ENCODE data around the gene PREPL. TPM values are rescaled to one million over a fixed set of nuclear protein-coding genes. Genes with fewer than 3 reads are reported as not detected.
A peak's percentile ranks its signal among the peaks of the same experiment; 100 is the strongest.
"Not testable (repeated sequence)": the region's sequence is repeated elsewhere in the genome, so short reads cannot be mapped to it uniquely, and the experiment has no call there.

Gene PREPL
- polyA plus RNA-seq, 1 donor from 2014 or later, result 13.1 TPM

DNA sequence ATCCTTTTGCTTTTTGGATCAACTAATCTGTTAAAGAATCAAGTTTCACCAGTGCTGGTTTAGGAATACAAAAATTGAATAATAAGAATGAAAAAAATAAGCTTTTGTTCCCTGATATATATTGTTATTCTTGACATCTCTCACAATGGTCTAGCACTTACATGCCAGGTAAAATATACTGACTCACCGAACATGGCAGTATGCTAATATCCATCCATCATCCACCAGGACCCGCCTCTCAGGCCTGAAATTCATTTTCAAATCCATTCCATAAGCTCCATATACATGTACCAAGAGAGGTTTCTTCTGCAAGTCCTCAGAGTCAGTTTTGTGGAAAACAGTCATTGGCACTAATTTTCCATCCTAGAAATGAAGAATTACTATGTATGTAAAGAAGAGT lies 32.5 kb downstream of the PREPL start:
- no peak overlapping the region for H3K4me3 Mint-ChIP-seq
- H3K4me1 Mint-ChIP-seq, result no peaks in the 10 kb centered on the region
- H3K36me3 Mint-ChIP-seq, result peaks cover 13% of the 10 kb centered on the region
- H3K27me3 Mint-ChIP-seq, result no peaks in the 10 kb centered on the region
- H3K27ac Mint-ChIP-seq, result peak overlapping the region in 1 of 3 donors; percentile 4
- no peaks in the 10 kb centered on the region for H3K9me3 Mint-ChIP-seq

- no peak overlapping the region for H3K4me3 Mint-ChIP-seq
- no peaks in the 10 kb centered on the region for H3K4me1 Mint-ChIP-seq
- H3K9me3 Mint-ChIP-seq, result no peaks in the 10 kb centered on the region
- no peak overlapping the region for H3K27ac Mint-ChIP-seq
- H3K27me3 Mint-ChIP-seq, result no peaks in the 10 kb centered on the region
- H3K36me3 Mint-ChIP-seq, result peaks cover 21% of the 10 kb centered on the region
Observed at GRCh38 chr2:44326548-44327264, 34.6 kb downstream of the PREPL start.

DNA sequence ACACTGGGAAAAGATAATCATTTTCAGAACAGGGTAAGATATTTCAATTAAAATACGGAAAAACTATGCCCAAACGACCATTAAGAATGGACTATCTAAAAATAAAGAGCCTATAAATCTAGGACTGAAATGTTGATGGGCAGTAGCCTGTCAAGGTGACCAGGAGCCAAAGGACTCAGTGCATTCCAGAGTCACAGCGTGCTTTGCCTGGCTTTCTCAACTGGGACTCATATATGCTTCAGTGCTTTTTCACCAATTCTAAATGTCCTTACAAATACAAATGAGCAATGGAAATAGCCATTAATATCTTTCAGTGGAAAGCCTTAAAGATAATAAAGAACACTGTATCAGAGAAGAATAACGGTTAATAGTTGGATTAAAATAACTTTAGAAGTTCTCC lies 35.4 kb downstream of the PREPL start:
- peaks cover 19% of the 10 kb centered on the region for H3K36me3 Mint-ChIP-seq
- H3K4me1 Mint-ChIP-seq, result no peaks in the 10 kb centered on the region
- no peaks in the 10 kb centered on the region for H3K27me3 Mint-ChIP-seq
- no peak overlapping the region for H3K4me3 Mint-ChIP-seq
- H3K9me3 Mint-ChIP-seq, result no peaks in the 10 kb centered on the region
- no peak overlapping the region for H3K27ac Mint-ChIP-seq

GRCh38 chr2:44324971-44325426 lies 36.3 kb downstream of the PREPL start:
- Mint-ChIP-seq H3K27ac (no peak overlapping the region), H3K9me3 (no peaks in the 10 kb centered on the region), H3K27me3 (no peaks in the 10 kb centered on the region), H3K4me3 (no peak overlapping the region), H3K4me1 (no peaks in the 10 kb centered on the region), H3K36me3 (peaks cover 19% of the 10 kb centered on the region)

- H3K36me3 Mint-ChIP-seq, result peaks cover 29% of the 10 kb centered on the region
- no peak overlapping the region for H3K27ac Mint-ChIP-seq
- H3K4me3 Mint-ChIP-seq, result no peak overlapping the region
- H3K9me3 Mint-ChIP-seq, result peaks cover 0 to under 1% (median 0%) of the 10 kb centered on the region in 3 donors
- H3K27me3 Mint-ChIP-seq, result no peaks in the 10 kb centered on the region
- H3K4me1 Mint-ChIP-seq, result no peaks in the 10 kb centered on the region
Observed at GRCh38 chr2:44321360-44321759, 39.9 kb downstream of the PREPL start.

GRCh38 chr2:44320832-44321231 lies 40.5 kb downstream of the PREPL start:
- H3K36me3 Mint-ChIP-seq, result peaks cover 34% of the 10 kb centered on the region
- H3K9me3 Mint-ChIP-seq, result peaks cover 0 to 2% (median 0%) of the 10 kb centered on the region in 3 donors
- H3K4me1 Mint-ChIP-seq, result no peaks in the 10 kb centered on the region
- no peak overlapping the region for H3K27ac Mint-ChIP-seq
- no peak overlapping the region for H3K4me3 Mint-ChIP-seq
- H3K27me3 Mint-ChIP-seq, result no peaks in the 10 kb centered on the region

- Mint-ChIP-seq H3K4me3 (no peak overlapping the region), H3K36me3 (peaks cover 35% of the 10 kb centered on the region), H3K4me1 (no peaks in the 10 kb centered on the region), H3K9me3 (peaks cover 3 to 14% (median 4%) of the 10 kb centered on the region in 3 donors), H3K27ac (no peak overlapping the region), H3K27me3 (no peaks in the 10 kb centered on the region)
Observed at GRCh38 chr2:44315945-44316344, 45.3 kb downstream of the PREPL start.

DNA sequence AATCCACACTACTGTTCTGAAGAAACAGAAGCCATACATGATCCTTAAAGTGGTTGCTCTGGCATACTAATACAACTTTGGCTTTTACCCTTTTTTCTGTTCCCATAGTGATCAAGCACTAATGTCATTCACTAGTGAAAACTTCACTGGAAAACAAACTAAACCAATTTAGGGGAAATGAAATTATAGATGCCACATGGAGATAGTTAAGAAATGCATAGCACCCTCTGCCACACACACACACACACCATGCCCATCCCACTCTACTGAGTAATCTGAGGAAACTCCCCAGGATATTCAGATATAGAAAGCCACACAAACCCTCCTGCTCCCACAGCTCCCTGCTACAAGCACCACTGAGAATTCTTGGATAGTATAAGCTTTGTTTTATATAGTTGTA lies 46.9 kb downstream of the PREPL start:
- H3K36me3 Mint-ChIP-seq, result peaks cover 37% of the 10 kb centered on the region
- H3K4me1 Mint-ChIP-seq, result no peaks in the 10 kb centered on the region
- H3K27me3 Mint-ChIP-seq, result no peaks in the 10 kb centered on the region
- peaks cover 8 to 22% (median 9%) of the 10 kb centered on the region in 3 donors for H3K9me3 Mint-ChIP-seq
- H3K4me3 Mint-ChIP-seq, result no peak overlapping the region
- H3K27ac Mint-ChIP-seq, result no peak overlapping the region

DNA sequence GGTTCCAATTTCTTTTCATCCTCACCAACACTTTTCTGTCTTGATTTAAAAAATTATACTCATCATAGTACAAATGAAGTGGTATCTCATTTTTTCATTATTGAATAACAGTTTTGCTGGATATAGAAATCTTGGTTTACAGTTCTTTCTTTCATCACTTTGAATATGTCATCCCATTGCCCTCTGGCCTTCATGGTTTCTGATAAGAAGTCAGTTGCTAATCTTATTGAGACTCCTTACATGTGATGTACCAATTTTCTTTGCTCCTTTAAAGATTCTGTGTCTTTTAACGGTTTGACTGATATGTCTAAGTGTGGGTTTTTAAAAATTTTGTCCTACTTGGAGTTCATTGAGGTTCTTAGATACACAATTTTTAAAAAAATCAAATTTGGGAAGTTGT lies 51.0 kb downstream of the PREPL start:
- Mint-ChIP-seq H3K27me3 (no peaks in the 10 kb centered on the region), H3K4me3 (no peak overlapping the region), H3K36me3 (peaks cover 19% of the 10 kb centered on the region), H3K4me1 (no peaks in the 10 kb centered on the region), H3K27ac (peak overlapping the region in 1 of 3 donors; percentile 31), H3K9me3 (peaks cover 10 to 27% (median 16%) of the 10 kb centered on the region in 3 donors)

- Mint-ChIP-seq H3K4me1 (no peaks in the 10 kb centered on the region), H3K27ac (peak overlapping the region in 1 of 3 donors; percentile 14), H3K4me3 (no peak overlapping the region), H3K36me3 (peaks cover 2% of the 10 kb centered on the region), H3K27me3 (no peaks in the 10 kb centered on the region), H3K9me3 (peaks cover 8 to 15% (median 12%) of the 10 kb centered on the region in 3 donors)
Observed at GRCh38 chr2:44305882-44306281, 55.4 kb downstream of the PREPL start.

GRCh38 chr2:44304258-44304657 lies 57.0 kb downstream of the PREPL start:
- H3K27me3 Mint-ChIP-seq, result no peaks in the 10 kb centered on the region
- H3K4me3 Mint-ChIP-seq, result no peak overlapping the region
- no peaks in the 10 kb centered on the region for H3K4me1 Mint-ChIP-seq
- peaks cover 3 to 10% (median 4%) of the 10 kb centered on the region in 3 donors for H3K9me3 Mint-ChIP-seq
- no peak overlapping the region for H3K27ac Mint-ChIP-seq
- peaks cover 1% of the 10 kb centered on the region for H3K36me3 Mint-ChIP-seq

DNA sequence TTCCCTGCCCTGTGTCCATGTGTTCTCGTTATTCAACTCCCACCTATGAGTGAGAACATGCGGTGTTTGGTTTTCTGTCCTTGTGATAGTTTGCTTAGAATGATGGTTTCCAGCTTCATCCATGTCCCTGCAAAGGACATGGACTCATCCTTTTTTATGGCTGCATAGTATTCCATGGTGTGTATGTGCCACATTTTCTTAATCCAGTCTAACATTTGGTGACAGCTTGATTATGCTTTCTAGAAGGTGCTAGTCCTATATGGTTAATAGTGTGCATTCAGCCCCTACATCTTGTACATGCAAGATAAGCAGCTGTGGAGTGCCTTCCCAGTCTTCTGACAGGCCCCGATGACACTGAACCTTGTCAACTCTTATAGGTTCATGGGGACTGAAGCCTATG lies 57.5 kb downstream of the PREPL start:
- H3K36me3 Mint-ChIP-seq, H3K27ac Mint-ChIP-seq, H3K4me3 Mint-ChIP-seq, H3K9me3 Mint-ChIP-seq, H3K4me1 Mint-ChIP-seq, H3K27me3 Mint-ChIP-seq: not testable (repeated sequence)

GRCh38 chr2:44301111-44301510 lies 60.2 kb downstream of the PREPL start:
- Mint-ChIP-seq H3K4me1 (peaks cover 4 to 8% (median 6%) of the 10 kb centered on the region in 3 donors), H3K27ac (no peak overlapping the region), H3K4me3 (no peak overlapping the region), H3K36me3 (peaks cover 1% of the 10 kb centered on the region), H3K27me3 (no peaks in the 10 kb centered on the region), H3K9me3 (peaks cover 0 to 5% (median 0%) of the 10 kb centered on the region in 3 donors)

DNA sequence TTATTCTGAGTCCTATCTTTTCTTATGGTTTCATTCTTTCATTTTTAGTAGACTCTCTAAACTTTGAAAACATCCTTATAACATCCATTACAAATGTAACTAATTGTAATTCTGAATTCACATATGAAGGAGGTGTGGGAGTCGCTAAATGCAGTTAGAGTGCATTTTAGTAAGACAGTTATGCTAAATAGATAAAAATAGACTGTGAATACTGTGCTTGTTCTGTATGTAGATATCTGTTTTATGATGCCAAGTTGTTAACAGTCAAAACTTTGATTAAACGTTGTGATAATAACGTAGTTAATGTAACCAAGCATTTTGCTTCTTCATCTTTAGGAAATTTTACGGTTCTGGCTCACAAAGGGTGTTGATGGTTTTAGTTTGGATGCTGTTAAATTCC lies 61.7 kb downstream of the PREPL start:
- Mint-ChIP-seq H3K4me3 (no peak overlapping the region), H3K27ac (no peak overlapping the region), H3K27me3 (no peaks in the 10 kb centered on the region), H3K36me3 (peaks cover 1% of the 10 kb centered on the region), H3K4me1 (peaks cover 5 to 10% (median 9%) of the 10 kb centered on the region in 3 donors), H3K9me3 (peaks cover 0 to 5% (median 0%) of the 10 kb centered on the region in 3 donors)

DNA sequence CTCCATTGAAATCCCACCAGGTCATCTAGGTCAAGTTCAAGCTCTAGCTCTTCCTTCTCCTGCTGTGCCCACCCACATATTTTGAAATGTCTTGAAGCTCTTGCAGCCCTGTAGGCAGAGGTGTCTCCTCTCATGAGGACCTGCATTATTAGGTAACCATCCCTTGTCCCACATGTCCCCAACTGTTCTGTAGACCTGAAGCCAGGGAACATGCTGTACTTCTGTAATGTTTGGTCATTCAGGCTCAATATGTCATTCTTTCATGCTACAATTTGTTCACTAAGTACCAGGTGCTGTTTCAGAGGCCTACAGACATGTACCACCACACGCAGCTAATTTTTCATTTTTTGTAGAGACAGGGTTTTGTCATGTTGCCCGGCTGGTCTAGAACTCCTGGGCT lies 63.9 kb downstream of the PREPL start:
- Mint-ChIP-seq H3K9me3 (peaks cover 0 to 2% (median 0%) of the 10 kb centered on the region in 3 donors), H3K27ac (no peak overlapping the region), H3K36me3 (peaks cover 1% of the 10 kb centered on the region), H3K27me3 (peaks cover 3% of the 10 kb centered on the region), H3K4me1 (peaks cover 5 to 10% (median 9%) of the 10 kb centered on the region in 3 donors), H3K4me3 (no peak overlapping the region)

- Mint-ChIP-seq H3K27ac (no peak overlapping the region), H3K9me3 (peaks cover 0 to 2% (median 0%) of the 10 kb centered on the region in 3 donors), H3K4me3 (no peak overlapping the region), H3K4me1 (peaks cover 5 to 10% (median 9%) of the 10 kb centered on the region in 3 donors), H3K36me3 (peaks cover 1% of the 10 kb centered on the region), H3K27me3 (peaks cover 3% of the 10 kb centered on the region)
Observed at GRCh38 chr2:44296653-44297052, 64.6 kb downstream of the PREPL start.
